Endometrial microvascular endothelial cells (primary cell): ENCODE results near the gene SUN2. TPM values are rescaled to one million over a fixed set of nuclear protein-coding genes. Genes with fewer than 3 reads are reported as not detected.

Experiments used
- in situ Hi-C: cut with HindIII; loops from 2 replicates; pipeline ENCODE4 v1.10.0; 2017; ENCODE audit warnings: low sequenced_read_pairs, low pct_unique_long_range_greater_than_20kb; ENCODE audit errors: inconsistent ontology term
- total RNA-seq: library from RNA; depleted of rRNA; stranded (reverse); fragments of >200 nt; gene quantifications from one replicate; pipeline ENCODE4 v1.2.3, GENCODE V29; 2015; ENCODE audit errors: inconsistent ontology term

SUN2 gene
- total RNA-seq, 1 donor from 2014 or later: 114 TPM

DNA sequence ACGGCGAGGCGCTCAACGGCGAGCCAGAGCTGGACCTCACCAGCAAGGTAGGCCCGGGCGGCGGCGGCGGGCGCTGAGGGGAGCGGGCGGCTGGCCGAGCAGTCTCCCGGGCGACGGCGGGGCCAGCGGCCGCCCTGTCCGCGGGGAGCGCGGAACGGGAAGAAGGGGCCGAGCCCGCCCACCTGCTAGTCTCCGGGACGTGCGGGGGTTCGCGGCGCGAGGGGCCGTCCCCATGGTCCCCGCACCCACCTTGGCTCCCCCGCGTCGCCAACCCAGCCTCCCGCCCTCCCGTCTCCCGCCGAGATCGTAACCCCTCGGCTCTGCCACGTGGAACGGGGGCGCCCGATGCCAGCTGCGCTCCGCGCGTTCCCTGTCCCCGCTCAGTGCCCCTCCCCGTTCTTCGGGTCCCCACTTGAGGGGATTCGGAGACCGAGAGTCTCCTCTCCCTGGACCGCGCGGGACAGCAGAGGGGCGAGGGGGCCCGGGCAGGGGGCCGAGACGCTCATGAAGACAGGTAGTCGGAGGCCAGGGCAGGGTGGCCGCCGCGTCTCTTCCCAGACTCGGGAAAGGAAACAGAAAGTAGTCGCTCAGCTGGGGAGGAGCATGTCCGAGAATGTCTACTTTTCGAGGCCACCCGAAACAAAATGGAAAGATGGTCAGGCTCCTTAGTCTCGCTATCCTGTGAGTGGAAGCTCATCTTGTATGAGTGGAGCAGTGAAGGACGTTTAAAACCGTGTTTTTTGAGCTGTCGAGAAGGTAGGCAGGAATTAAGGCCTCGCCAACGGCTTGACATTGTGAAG lies 49.5 kb downstream of the SUN2 start:
- in situ Hi-C loops: no loop called here

- in situ Hi-C loops: no loop called here
Measured at GRCh38 chr22:38705235-38706100, 50.3 kb downstream of the SUN2 start, which contains the start of gene GTPBP1. Gene GTPBP1 (plus strand): TSS chr22:38705944. CDS start chr22:38705956, 12 bp downstream.

- in situ Hi-C loops: no loop called here
Measured at GRCh38 chr22:38704654-38705234, 51.1 kb downstream of the SUN2 start.

DNA sequence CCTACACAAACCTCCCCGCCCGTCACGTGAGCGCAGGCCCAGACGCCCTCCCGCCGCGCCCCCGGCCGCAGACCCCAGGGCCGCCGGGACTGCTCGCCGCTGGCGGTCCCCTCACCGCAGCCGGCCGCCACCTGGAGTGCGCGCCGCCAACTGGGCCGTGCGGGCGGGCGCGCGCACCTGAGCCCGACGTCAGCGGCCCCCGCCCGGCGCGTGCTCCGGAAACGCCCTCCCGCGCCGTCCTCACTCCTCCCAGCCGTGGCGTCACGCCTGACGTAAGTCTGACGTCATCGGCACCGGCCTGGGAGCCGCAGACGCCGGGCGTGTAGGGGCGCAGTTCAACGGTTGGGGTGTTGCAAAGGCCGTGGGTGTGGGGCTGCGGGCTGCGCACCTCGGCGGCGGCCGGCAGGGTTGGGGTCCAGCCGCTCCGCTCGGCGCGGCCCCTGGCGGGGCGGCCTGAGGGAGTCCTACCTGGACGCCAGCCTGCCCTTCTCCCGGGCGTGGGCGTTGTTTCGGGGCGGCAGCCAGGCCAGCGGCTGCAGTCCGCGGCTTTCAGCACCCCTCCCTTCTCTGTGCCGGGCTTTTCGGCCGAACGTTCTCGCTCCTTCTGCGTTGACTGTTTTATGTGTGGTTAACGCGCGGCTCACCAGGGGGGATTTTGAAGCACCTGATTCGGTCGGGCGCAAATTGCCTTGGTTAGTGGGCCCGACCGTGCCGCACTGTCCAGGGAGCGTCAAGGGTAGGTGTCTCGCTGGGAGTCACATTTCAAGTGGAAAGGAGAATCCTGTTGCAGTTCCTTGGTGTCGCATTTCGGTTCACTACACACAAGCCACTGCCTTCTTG lies 54.8 kb downstream of the SUN2 start, which contains the start of gene JOSD1:
JOSD1 (minus strand) TSS at position 155 of the 840 bp plus-strand sequence. CDS start 956 bp downstream, outside the sequence.
- in situ Hi-C loops: no loop called here

DNA sequence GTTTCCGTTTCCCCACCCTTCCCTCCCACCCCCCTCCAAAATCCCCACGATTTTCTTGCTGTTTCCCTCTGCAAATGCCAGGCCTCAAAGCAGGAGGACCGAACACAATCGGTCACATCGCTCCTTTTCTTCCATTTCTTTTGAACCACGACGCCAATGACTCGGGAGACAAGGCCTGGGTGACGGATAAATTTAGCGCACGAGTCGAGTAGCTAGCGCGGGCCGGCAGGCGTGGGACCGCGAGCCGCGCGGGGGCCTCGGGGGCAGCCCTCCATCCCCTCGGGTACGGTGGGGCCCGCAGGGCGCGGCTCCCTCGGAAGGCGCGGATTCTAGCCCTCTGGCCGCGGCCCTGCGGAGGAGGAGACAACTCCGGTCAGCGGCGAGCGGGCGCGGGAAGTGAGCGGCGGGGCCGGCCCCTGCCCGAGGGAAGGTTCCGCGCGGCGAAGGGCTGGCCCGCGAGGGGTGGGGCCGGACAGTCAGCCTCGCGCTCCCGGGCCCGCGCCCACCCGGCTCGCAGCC lies 55.5 kb downstream of the SUN2 start:
- in situ Hi-C loops: no loop called here

GRCh38 chr22:38699784-38700183 lies 56.0 kb downstream of the SUN2 start:
- in situ Hi-C loops: no loop called here

DNA sequence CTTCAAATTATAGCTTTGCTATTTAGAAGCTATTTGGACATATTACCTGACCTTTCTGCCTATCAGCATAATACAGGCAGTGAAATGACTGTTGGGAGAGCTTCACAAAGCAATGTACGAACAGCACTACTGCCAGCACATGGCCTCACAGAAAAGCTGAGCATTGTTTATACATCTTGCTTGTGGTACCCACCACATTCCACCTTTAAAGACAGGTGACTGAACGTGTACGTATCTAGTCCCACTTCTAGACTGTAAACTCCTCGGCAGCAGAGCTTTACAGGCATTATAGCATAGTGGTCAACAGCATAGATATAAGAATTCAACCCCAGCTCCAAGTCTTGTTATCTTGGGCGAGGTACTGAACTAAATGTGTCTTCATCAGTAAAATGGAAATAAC lies 56.7 kb downstream of the SUN2 start:
- in situ Hi-C loops: no loop called here

GRCh38 chr22:38698407-38699094 lies 57.2 kb downstream of the SUN2 start:
- in situ Hi-C loops: no loop called here

DNA sequence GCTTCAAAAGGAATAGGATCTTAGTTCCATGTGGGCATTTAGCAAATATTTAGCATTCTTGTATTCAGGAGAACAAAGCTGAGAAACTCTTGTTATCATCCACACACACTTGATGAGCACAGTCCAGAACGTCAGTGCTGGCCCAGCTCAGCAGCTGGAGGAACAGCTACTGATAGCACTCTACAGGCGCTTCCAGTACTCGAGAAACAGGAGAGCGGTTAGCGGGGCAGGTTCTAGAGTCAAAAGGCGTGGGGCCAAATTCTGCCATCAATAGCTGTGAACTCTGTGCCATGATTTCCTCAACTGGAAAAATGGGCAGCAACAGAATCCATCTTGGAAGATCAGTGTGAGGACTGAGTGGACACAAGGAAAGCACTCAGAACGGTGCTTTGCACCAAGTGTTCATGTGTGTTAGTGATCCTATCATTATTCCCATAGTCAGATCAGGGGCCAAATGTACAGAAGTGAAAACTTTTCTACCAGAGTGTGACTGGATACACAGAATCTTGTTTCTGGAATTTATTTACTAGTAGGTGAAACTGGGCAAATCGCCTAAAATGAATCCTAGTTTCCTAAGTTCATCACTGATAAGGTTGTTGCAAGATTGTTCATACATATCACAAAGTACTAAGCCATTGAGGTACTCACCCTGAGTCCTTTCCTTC lies 58.2 kb downstream of the SUN2 start:
- in situ Hi-C loops: no loop called here

DNA sequence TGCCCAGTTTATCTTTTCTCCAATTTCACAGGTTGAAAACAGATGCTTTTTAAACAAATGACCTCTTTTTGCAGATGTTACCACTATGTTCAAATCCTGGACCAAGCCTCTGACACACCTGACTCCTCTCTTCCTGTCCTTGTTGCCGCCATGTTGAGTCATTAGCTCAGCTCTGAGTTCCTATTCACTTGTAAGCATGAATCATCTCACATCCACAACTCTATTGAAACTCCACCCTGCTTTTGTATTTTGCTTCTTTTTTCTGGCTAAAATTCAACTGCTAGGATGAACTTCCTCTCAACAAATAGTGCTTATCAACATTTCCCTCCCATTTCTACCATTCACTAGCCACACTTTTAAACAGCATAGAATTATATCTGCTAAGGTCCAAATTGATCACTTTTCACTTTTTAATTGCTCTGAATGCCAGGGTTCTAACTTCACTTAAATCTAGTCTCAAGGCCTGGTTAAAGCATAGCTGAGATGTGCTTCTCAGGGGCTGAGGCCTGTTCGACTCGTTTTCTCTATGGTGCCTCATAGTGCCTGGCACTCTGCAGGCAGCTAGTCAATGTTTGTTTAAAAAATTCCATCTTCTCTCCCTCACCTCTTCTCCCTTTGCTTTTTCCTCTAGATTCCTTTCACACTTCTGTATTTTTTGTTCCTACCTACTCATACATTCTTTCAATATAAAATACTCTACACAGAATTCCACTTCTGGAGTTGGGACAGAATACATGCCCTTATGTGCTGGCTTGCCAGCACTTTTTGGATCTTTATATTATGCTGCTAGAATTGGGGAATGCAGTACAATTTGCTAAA lies 59.0 kb downstream of the SUN2 start:
- in situ Hi-C loops: no loop called here

GRCh38 chr22:38694940-38695339 lies 60.9 kb downstream of the SUN2 start:
- in situ Hi-C loops: no loop called here

GRCh38 chr22:38694049-38694448 lies 61.7 kb downstream of the SUN2 start:
- in situ Hi-C loops: no loop called here

DNA sequence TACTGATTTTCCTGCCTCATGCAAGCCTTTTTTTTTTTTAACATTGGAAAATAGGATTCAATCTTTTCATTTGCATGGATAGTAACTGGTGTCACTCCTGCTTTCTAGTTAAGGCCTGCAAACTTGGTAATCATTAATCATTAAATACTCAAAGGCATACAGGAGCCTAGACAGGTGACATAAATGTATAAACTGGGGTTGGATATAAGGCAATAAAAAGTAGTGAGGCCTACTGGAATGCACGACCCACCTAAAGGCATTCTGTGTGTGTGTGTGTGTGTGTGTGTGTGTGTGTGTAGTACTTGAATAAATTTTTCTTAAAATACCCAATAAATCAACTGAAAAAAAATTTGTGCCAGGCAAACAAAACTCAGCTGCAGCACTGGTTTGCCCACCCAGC lies 66.1 kb downstream of the SUN2 start:
- in situ Hi-C loops: no loop called here

- in situ Hi-C loops: no loop called here
Measured at GRCh38 chr22:38685761-38686160, 70.0 kb downstream of the SUN2 start.

DNA sequence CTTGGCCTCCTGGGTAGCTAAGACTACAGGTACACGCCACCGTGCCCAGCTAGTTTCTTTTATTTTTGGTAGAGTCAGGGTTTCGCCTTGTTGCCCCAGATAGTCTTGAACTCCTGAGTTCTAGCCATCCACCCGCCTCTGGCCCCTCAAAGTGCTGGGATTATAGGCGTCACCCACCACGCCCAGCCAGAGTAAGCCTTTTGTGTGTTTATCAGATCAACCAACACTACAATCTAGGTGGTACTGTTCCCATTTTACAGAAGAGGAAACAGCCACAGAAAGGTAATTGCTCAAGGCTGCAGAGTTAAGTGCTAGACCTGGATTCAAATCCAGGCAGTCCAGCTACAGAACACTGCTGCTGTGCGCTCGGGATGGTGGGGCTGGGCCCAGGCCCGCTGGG lies 70.9 kb downstream of the SUN2 start:
- in situ Hi-C loops: no loop called here
